RWPE2 (cell line): ENCODE results near the gene ATP6V0E1.
"Not testable (repeated sequence)": the region's sequence is repeated elsewhere in the genome, so short reads cannot be mapped to it uniquely, and the experiment has no call there.

Source experiments
- ATAC-seq: fragments of 200-7000 bp; cut with Tn5 transposase; 3 replicates; pipeline ENCODE4 v1.9.1; 2021; ENCODE audit warnings: low read depth
- DNase-seq: peaks from one replicate; pipeline ENCODE4 v3.0.0-alpha.2; 2020; ENCODE audit warnings: low spot score
- H3K27ac ChIP-seq: fragments of 450-650 bp; 2 replicates; pipeline ENCODE4 v1.5.1; 2017; ENCODE audit warnings: mild to moderate bottlenecking; ENCODE audit not compliant: poor library complexity, severe bottlenecking
- H3K27me3 ChIP-seq: fragments of 250-450 bp; sonication (Bioruptor Pico); 2 replicates; pipeline ENCODE4 v1.5.1; 2021; ENCODE audit warnings: mild to moderate bottlenecking, moderate library complexity; ENCODE audit not compliant: insufficient read depth, poor library complexity, severe bottlenecking
- H3K36me3 ChIP-seq: fragments of 250-450 bp; sonication (Bioruptor Pico); 2 replicates; pipeline ENCODE4 v1.5.1; 2020; ENCODE audit warnings: low read depth, mild to moderate bottlenecking, moderate library complexity
- H3K4me1 ChIP-seq: fragments of 250-450 bp; sonication (Bioruptor Pico); 2 replicates; pipeline ENCODE4 v1.5.1; 2021; ENCODE audit warnings: mild to moderate bottlenecking, moderate library complexity; ENCODE audit not compliant: insufficient read depth, poor library complexity, severe bottlenecking
- H3K4me3 ChIP-seq: fragments of 250-450 bp; sonication (Bioruptor Pico); 2 replicates; pipeline ENCODE4 v1.5.1; 2021; ENCODE audit warnings: mild to moderate bottlenecking, moderate library complexity; ENCODE audit not compliant: severe bottlenecking
- H3K9me3 ChIP-seq: fragments of 250-450 bp; sonication (Bioruptor Pico); 2 replicates; pipeline ENCODE4 v1.5.1; 2021; ENCODE audit warnings: mild to moderate bottlenecking, moderate library complexity; ENCODE audit not compliant: severe bottlenecking
- CTCF ChIP-seq: fragments of 450-650 bp; IDR thresholded peaks from one replicate; pipeline ENCODE4 v1.5.1; 2017; ENCODE audit warnings: mild to moderate bottlenecking, moderate library complexity; ENCODE audit not compliant: poor library complexity, severe bottlenecking

Gene ATP6V0E1

GRCh38 chr5:173075137-173075843 is 91.7 kb downstream of the ATP6V0E1 start:
- DNase-seq (no peak), ATAC-seq (peak; percentile 52; the same call in 2 of the 3 replicates)
- Histone ChIP-seq H3K4me1 (no peaks in the 10 kb centered on the region), H3K9me3 (no peaks in the 10 kb centered on the region), H3K27me3 (no peaks in the 10 kb centered on the region), H3K27ac (no peak overlapping the region), H3K4me3 (no peak overlapping the region), H3K36me3 (no peaks in the 10 kb centered on the region)
- TF ChIP-seq CTCF = no peak

GRCh38 chr5:173075970-173076369 is 92.4 kb downstream of the ATP6V0E1 start:
- ATAC-seq (no peak), DNase-seq (no peak)
- TF ChIP-seq CTCF = no peak
- Histone ChIP-seq H3K36me3 (no peaks in the 10 kb centered on the region), H3K9me3 (no peaks in the 10 kb centered on the region), H3K27me3 (no peaks in the 10 kb centered on the region), H3K27ac (no peak overlapping the region), H3K4me3 (no peak overlapping the region), H3K4me1 (no peaks in the 10 kb centered on the region)

GRCh38 chr5:173076471-173076870 is 92.9 kb downstream of the ATP6V0E1 start:
- not testable (repeated sequence) for H3K27ac ChIP-seq, H3K27me3 ChIP-seq, H3K9me3 ChIP-seq, H3K4me3 ChIP-seq, ATAC-seq, DNase-seq, H3K36me3 ChIP-seq, H3K4me1 ChIP-seq

GRCh38 chr5:173078878-173079277 is 95.3 kb downstream of the ATP6V0E1 start:
- no peaks in the 10 kb centered on the region for H3K36me3 ChIP-seq
- no peaks in the 10 kb centered on the region for H3K27me3 ChIP-seq
- H3K9me3 ChIP-seq = no peaks in the 10 kb centered on the region
- no peak for TF ChIP-seq CTCF
- H3K4me1 ChIP-seq = no peaks in the 10 kb centered on the region
- DNase-seq = no peak
- no peak overlapping the region for H3K4me3 ChIP-seq
- H3K27ac ChIP-seq = no peak overlapping the region
- ATAC-seq = no peak
